Thoracic aorta (tissue), 2 donors: ENCODE measurements around the gene ENO2. TPM values are rescaled to one million over a fixed set of nuclear protein-coding genes. Genes with fewer than 3 reads are reported as not detected.

Source experiments
- ATAC-seq: fragments of 150-250 bp; one replicate; pipeline ENCODE4 v1.8.0; 2017; ENCODE audit warnings: low read depth; ENCODE audit not compliant: insufficient number of reproducible peaks, low FRiP score
- DNase-seq: peaks from one replicate; pipeline ENCODE4 v3.0.0-alpha.2; 2020; ENCODE audit warnings: low spot score
- H3K27ac ChIP-seq, 2 donors: fragments of 200-600 bp; sonication (generic); 1 replicate in 1 of 2; 2 replicates in 1 of 2; pipeline ENCODE4 v1.5.1; 2016; ENCODE audit warnings: mild to moderate bottlenecking in 2 of 2, moderate library complexity in 2 of 2
- H3K27me3 ChIP-seq: fragments of 200-600 bp; sonication (generic); replicated peaks from 2 replicates; pipeline ENCODE4 v1.6.0; 2016; ENCODE audit warnings: mild to moderate bottlenecking; ENCODE audit not compliant: insufficient read depth
- H3K36me3 ChIP-seq: fragments of 200-600 bp; sonication (generic); one replicate; pipeline ENCODE4 v1.5.1; 2016
- H3K4me1 ChIP-seq, 2 donors: fragments of 200-600 bp; sonication (generic); 1 replicate in 1 of 2; 2 replicates in 1 of 2; pipeline versions ENCODE4 v1.5.1 to v1.6.0; 2016; ENCODE audit warnings: low read depth in 2 of 2, mild to moderate bottlenecking in 1 of 2; ENCODE audit not compliant: control insufficient read depth in 1 of 2
- H3K4me3 ChIP-seq: fragments of 200-600 bp; sonication (generic); 2 replicates; pipeline ENCODE4 v1.5.1; 2016; ENCODE audit warnings: mild to moderate bottlenecking
- H3K9me3 ChIP-seq: fragments of 200-600 bp; sonication (generic); 2 replicates; pipeline ENCODE4 v1.5.1; 2016
- total RNA-seq, 2 donors: library from RNA; depleted of rRNA; stranded (reverse); fragments of >200 nt; gene quantifications; one replicate each; pipeline versions ENCODE4 v1.1.0 to v1.2.3, GENCODE V29; 2016
- TF ChIP-seq, protein P1 (sequence below): fragments of 200-600 bp; sonication (generic); IDR thresholded peaks from one replicate; pipeline ENCODE4 v1.5.1; 2019; ENCODE audit warnings: antibody characterized with exemption

The ENO2 gene
- total RNA-seq, 2 donors from 2014 or later, result 53.6 to 57.9 TPM

DNA sequence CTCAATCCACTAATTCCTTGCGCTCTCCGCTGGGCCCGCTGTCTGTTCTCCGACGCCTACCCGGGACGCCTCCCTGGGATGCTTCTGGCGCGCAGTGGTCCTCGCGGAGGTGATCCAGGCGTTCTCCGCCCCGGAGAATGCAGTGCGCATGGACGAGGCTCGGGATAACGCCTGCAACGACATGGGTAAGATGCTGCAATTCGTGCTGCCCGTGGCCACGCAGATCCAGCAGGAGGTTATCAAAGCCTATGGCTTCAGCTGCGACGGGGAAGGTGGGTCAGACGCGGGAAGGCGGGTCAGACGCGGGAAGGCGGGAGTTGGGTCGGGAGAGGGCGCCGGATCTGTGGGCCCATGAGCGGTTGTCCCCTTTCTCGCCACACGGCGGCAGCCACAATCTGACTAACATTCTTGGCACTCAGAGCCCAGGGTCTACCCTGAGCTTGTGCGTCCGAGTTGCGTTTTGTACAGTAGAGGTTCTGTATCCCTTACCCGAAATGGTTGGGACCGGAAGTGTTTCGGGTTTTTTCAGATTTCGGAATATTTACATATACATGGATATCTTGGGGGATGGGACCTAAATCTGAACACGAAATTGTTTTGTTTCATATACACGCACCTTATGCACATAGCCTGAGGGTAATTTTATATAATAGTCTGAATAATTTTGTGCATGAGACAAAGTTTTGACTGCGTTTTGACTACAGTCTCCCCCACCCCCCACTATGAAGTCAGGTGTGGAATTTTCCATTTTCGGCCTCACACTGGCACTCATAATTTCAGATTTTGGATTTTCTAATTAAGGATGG, 30.2 kb downstream of the ENO2 start:
- Histone ChIP-seq H3K27me3 (no peaks in the 10 kb centered on the region), H3K4me1 (peaks cover 21 to 27% of the 10 kb centered on the region in 2 donors), H3K9me3 (no peaks in the 10 kb centered on the region), H3K4me3 (peak overlapping the region; percentile 77), H3K36me3 (peaks cover 4% of the 10 kb centered on the region), H3K27ac (peak overlapping the region; percentile 95 to 99)
- TF ChIP-seq, protein P1, sequence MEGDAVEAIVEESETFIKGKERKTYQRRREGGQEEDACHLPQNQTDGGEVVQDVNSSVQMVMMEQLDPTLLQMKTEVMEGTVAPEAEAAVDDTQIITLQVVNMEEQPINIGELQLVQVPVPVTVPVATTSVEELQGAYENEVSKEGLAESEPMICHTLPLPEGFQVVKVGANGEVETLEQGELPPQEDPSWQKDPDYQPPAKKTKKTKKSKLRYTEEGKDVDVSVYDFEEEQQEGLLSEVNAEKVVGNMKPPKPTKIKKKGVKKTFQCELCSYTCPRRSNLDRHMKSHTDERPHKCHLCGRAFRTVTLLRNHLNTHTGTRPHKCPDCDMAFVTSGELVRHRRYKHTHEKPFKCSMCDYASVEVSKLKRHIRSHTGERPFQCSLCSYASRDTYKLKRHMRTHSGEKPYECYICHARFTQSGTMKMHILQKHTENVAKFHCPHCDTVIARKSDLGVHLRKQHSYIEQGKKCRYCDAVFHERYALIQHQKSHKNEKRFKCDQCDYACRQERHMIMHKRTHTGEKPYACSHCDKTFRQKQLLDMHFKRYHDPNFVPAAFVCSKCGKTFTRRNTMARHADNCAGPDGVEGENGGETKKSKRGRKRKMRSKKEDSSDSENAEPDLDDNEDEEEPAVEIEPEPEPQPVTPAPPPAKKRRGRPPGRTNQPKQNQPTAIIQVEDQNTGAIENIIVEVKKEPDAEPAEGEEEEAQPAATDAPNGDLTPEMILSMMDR, result peak; percentile 90
- DNase-seq, result peak; percentile 82
- ATAC-seq, result peak; percentile 75

DNA sequence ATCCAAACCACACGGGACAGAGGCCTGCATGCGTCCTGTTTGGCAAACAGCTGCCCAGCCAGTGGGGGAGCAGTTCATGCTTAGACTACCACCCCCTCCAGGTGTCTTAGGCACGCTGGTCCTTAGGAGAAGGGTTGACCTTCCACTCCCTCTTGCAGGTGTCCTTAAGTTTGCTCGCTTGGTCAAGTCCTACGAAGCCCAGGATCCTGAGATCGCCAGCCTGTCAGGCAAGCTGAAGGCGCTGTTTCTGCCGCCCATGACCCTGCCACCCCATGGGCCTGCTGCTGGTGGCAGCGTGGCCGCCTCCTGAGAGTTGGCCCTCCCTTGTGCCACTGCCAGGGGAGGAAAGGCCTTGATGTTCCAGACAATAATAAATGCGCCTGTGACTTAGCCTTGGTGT, 31.2 kb downstream of the ENO2 start:
- no peak overlapping the region for H3K4me3 ChIP-seq

DNA sequence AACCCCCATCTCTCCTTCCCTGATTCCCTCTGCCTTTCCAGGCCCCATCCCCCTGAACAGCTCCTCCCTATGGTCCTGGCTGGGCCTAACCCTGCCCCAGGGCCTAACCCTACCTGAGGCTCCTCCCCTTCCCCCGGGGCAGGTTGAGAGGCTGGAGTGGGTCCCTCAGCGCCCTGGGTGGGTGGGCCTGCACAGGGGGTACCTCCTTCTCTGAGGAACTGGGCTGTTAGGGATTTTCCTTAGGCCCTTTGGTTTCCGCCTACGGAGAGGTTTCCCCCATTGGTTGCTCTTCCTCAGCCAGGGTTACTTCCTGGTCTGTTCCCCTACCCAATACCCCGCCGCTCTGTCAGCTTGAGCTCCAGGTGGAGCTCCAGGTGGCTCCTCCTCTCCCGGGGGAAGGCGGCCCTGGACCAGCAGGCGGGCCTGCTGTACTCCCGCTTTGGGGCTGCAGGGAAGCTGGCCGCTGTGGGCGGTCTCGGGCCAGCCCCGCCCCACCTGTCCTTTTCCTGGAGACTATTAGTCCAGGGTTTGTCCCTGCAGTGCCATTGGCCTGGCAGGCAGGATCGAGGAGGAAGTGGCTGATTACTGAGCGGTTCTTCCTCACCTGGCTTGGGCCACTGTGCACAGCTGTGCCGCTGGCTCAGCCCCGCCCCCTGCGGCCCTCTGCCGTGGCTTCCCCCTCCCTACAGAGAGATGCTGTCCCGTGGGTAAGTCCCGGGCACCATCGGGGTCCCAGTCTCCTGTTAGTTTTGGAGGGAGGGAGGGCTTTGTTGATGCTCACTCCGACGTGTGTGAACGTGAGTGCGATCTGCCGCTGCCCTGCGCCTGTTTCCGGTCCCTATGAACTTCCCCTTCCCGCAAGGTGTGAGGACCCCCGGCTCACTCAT, 31.9 kb downstream of the ENO2 start:
- ATAC-seq (no peak), DNase-seq (no peak)
- Histone ChIP-seq H3K4me1 (peaks cover 21 to 27% of the 10 kb centered on the region in 2 donors), H3K36me3 (peaks cover 4% of the 10 kb centered on the region), H3K4me3 (peak overlapping the region; percentile 51), H3K27ac (no peak overlapping the region), H3K27me3 (no peaks in the 10 kb centered on the region), H3K9me3 (no peaks in the 10 kb centered on the region)
- TF ChIP-seq, protein P1, result no peak

More for the DNA sequence above, 31.2 kb downstream of the ENO2 start:
- Histone ChIP-seq H3K36me3 (peaks cover 4% of the 10 kb centered on the region), H3K9me3 (no peaks in the 10 kb centered on the region), H3K4me1 (peaks cover 21 to 27% of the 10 kb centered on the region in 2 donors), H3K27me3 (no peaks in the 10 kb centered on the region), H3K27ac (no peak overlapping the region)
- DNase-seq (no peak), ATAC-seq (no peak)
- TF ChIP-seq, protein P1, result no peak

DNA sequence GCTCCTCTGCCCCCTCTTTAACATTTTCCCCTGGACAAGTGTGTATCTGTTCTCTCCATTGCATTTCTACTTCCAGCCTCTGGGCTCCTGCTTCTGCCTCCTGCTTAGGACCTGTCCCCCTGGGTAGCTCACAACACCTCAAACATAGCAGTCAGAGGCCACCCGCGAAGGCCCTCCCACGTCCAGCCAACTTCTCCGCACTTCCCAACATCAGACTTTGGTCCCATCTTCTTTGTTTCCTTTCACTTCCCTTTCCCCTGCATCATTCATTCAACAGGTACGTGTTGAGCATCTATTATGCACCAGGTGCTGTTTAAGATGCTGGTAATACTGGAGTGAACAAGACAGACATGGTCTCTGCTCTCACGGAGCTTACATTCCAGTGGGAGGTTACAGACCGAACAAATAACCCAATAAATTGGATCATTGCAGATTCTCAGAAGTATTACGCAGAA, 32.6 kb downstream of the ENO2 start:
- Histone ChIP-seq H3K36me3 (peaks cover 4% of the 10 kb centered on the region), H3K4me1 (peaks cover 21 to 27% of the 10 kb centered on the region in 2 donors), H3K4me3 (no peak overlapping the region), H3K27me3 (no peaks in the 10 kb centered on the region), H3K9me3 (no peaks in the 10 kb centered on the region), H3K27ac (no peak overlapping the region)
- TF ChIP-seq, protein P1, result no peak
- no peak for DNase-seq
- no peak for ATAC-seq

DNA sequence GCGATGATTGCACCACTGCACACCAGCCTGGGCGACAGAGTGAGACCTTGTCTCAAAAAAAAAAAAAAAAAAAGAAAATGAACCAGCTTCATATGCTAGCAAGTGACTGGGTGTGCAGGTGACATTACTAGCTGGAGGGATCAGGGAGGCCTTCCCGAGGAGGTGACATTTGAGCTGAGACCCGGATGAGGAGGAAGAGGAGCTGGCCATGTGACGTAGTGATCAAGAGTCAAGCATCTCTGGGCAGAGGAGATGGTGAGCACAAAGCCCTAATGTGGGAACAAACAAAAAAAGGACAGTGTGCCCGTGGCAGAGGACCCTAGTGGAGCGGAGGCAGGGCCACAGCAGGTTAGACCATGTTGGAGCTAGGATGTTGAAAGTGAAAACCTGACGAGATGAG, 33.2 kb downstream of the ENO2 start:
- Histone ChIP-seq H3K4me3 (no peak overlapping the region), H3K27me3 (no peaks in the 10 kb centered on the region), H3K36me3 (peaks cover 4% of the 10 kb centered on the region), H3K4me1 (peaks cover 21 to 27% of the 10 kb centered on the region in 2 donors), H3K27ac (no peak overlapping the region), H3K9me3 (no peaks in the 10 kb centered on the region)
- ATAC-seq (no peak), DNase-seq (no peak)
- TF ChIP-seq, protein P1, result no peak
